ENCODE results near the gene STRIP2. TPM values are rescaled to one million over a fixed set of nuclear protein-coding genes. Genes with fewer than 3 reads are reported as not detected.
"Not testable (repeated sequence)": the region's sequence is repeated elsewhere in the genome, so short reads cannot be mapped to it uniquely, and the experiment has no call there.

Gene STRIP2
- 10 to 100 TPM; 12.1 to 15.3 TPM for total RNA-seq
- long read RNA-seq, partial matches to known transcripts: 2 of 8 reads
- long read RNA-seq, other reads (novel, unspliced or antisense): 4 of 8 reads

GRCh38 chr7:129433847-129434674, at the start of gene STRIP2:
Gene STRIP2, plus strand, starts transcription at chr7:129434432. Its CDS starts 41 bp downstream, at chr7:129434473.
- peak; percentile 99 for ATAC-seq
- intact Hi-C loops (cut with DNase I): no loop called here
- DNase-seq: peak; percentile 96

- intact Hi-C loops (cut with DNase I): no loop called here
- DNase-seq (no peak), ATAC-seq (no peak)
Measured at GRCh38 chr7:129385116-129385515, 49.1 kb upstream of the STRIP2 start.

GRCh38 chr7:129385598-129385997, 48.6 kb upstream of the STRIP2 start:
- intact Hi-C loops (cut with DNase I): no loop called here

GRCh38 chr7:129386506-129386905, 47.7 kb upstream of the STRIP2 start:
- intact Hi-C loops (cut with DNase I): no loop called here
- no peak for DNase-seq
- ATAC-seq: no peak

More at GRCh38 chr7:129385598-129385997, 48.6 kb upstream of the STRIP2 start:
- no peak for ATAC-seq
- no peak for DNase-seq

- intact Hi-C loops (cut with DNase I): no loop called here
- DNase-seq: no peak
Measured at GRCh38 chr7:129387537-129387936, 46.7 kb upstream of the STRIP2 start.

GRCh38 chr7:129388333-129389098, 45.7 kb upstream of the STRIP2 start:
- intact Hi-C loops (cut with DNase I): no loop called here
- DNase-seq (no peak), ATAC-seq (no peak)

More at GRCh38 chr7:129387537-129387936, 46.7 kb upstream of the STRIP2 start:
- ATAC-seq: no peak

- ATAC-seq: no peak
- intact Hi-C loops (cut with DNase I): no loop called here
Measured at GRCh38 chr7:129389829-129390228, 44.4 kb upstream of the STRIP2 start.

GRCh38 chr7:129390314-129390713, 43.9 kb upstream of the STRIP2 start:
- intact Hi-C loops (cut with DNase I): no loop called here
- DNase-seq: no peak
- no peak for ATAC-seq

More at GRCh38 chr7:129389829-129390228, 44.4 kb upstream of the STRIP2 start:
- no peak for DNase-seq

- DNase-seq (no peak), ATAC-seq (peak; percentile 43 to 63)
- intact Hi-C loops (cut with DNase I): no loop called here
Measured at GRCh38 chr7:129391546-129392171, 42.6 kb upstream of the STRIP2 start.

GRCh38 chr7:129393255-129393654, 41.0 kb upstream of the STRIP2 start:
- intact Hi-C loops (cut with DNase I): no loop called here
- ATAC-seq (no peak), DNase-seq (no peak)

- ATAC-seq (no peak), DNase-seq (no peak)
Measured at GRCh38 chr7:129394101-129394500, 40.1 kb upstream of the STRIP2 start.

GRCh38 chr7:129394982-129395914, 39.0 kb upstream of the STRIP2 start:
- intact Hi-C loops (cut with DNase I): no loop called here
- no peak for DNase-seq
- no peak for ATAC-seq

More at GRCh38 chr7:129394101-129394500, 40.1 kb upstream of the STRIP2 start:
- intact Hi-C loops (cut with DNase I): no loop called here

GRCh38 chr7:129401228-129401966, 32.8 kb upstream of the STRIP2 start:
- intact Hi-C loops (cut with DNase I): no loop called here
- DNase-seq (no peak), ATAC-seq (peak; percentile 59 to 77)

GRCh38 chr7:129401967-129402860, 32.0 kb upstream of the STRIP2 start:
- DNase-seq: no peak
- intact Hi-C loops (cut with DNase I): no loop called here
- ATAC-seq: peak; percentile 47

- ATAC-seq: no peak
- no peak for DNase-seq
- intact Hi-C loops (cut with DNase I): no loop called here
Measured at GRCh38 chr7:129405527-129405926, 28.7 kb upstream of the STRIP2 start.

GRCh38 chr7:129410238-129410637, 24.0 kb upstream of the STRIP2 start:
- DNase-seq, ATAC-seq: not testable (repeated sequence)

GRCh38 chr7:129412501-129412900, 21.7 kb upstream of the STRIP2 start:
- DNase-seq: no peak
- intact Hi-C loops (cut with DNase I): no loop called here

More at GRCh38 chr7:129410238-129410637, 24.0 kb upstream of the STRIP2 start:
- intact Hi-C loops (cut with DNase I): not testable (repeated sequence)

More at GRCh38 chr7:129412501-129412900, 21.7 kb upstream of the STRIP2 start:
- ATAC-seq: no peak
